ENCODE results near the gene CA5A.
A peak's percentile ranks its signal among the peaks of the same experiment; 100 is the strongest.
"Not testable (repeated sequence)": the region's sequence is repeated elsewhere in the genome, so short reads cannot be mapped to it uniquely, and the experiment has no call there.

Gene CA5A

DNA sequence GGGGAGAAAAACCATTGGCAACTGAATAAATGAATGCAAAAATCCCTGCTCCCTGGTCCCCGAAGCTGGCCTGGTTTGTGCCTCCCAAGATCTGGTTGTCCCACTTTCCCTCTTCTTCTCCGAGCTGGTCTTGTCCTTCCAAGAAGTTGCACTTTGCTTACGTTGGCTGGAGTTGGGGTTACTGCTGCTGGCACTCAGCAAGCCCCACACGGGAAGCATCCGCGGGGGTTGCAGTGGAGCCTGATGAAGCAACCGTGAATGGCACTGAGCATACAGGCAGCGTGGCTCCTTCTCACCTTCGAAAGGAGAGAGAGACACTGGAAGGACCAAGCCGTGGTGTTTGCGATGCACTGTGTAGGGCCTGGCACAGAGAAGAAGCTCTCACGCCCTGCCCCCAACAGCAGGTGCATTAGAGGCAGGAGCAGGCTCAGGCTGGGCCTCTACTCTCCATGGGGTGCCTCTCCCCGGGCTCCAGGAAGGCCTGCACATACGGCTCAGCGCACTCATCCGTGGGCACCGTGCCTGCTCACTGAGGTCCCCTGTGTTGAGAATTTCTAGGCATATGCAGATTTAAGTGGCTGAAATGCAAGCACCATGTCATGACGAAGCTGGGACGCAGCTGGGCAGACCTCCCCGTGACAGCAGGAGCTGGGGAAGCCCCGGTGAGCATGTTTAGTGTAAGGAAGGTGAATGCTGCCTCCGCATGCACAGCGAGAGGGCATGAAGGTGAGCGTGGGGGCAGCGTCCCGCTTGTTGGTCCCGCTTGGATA is 12.1 kb downstream of the CA5A start:
- no peak for DNase-seq (ENCODE audit: low read depth, low spot score)

DNA sequence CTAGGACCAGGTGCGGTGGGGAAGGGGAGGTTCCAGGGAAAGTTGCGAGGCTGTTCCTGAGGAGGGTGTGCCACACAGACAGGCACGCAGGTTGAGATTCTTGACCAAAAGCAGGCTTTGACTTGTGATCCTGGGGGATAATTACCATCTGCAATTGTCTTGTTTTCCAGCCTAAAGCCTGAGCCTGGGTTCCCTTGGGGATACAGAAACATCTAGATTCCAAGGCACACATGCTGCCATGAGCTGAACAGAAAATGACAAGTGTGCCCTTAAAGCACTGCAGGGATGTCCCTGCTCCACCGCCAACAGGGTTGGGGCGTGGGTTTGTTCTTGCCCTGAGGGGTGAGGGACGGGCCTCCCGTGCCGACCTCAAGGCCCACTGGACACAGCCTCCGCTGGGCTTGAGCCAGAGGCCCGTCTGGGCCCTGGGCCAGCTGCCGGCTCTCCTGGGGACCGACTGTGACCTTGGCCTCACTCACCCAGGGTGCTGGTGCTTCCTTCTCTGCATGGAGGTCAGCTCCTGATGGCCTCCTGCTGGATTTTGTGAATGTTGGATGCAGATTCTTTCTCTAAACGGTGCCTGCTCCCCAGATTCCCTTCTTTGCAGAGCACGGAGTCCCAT is 14.0 kb downstream of the CA5A start:
- no peak for DNase-seq (ENCODE audit: low read depth, low spot score)

DNA sequence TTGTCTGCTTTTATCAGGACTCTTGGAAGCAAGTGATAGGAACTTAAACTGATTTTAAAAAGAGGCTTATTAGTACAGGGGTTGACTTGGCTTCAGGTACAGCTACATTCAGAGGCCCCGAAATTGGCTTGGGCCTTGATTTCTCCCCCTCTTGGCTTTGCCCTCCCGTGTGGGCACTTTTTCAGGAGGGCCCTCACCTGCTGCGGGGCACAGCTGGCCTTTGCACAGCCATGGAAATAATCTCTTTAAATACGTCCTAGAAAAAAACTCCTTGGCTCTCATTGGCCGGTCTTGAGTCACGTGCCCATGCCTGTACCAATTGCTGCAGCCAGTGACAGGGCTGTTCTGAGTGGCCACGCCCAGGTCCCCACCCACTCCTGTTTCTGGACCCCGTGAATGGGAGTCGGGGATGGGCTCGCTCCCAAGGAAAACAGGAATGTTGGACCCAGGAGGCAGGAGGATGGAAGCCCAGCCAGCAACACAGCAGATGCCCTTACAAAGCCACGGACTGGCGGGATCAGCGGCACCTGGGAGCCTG is 15.0 kb downstream of the CA5A start:
- DNase-seq (ENCODE audit: low read depth, low spot score): no peak

DNA sequence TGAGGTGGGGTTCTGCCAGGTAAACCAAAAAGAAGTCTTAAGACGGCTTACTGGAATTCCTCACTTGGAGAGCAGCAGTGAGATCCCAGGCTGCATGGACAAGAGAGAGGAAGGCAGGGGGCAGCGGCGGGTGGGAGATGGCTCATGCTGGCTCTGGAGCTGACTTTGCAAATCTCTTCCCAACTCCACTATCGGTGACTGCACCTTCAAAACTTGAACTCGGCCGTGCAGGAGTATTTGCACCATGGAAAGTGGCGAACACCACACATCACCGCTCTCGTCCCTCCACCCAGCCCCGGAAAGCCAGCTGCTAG is 16.7 kb downstream of the CA5A start:
- no peak for DNase-seq (ENCODE audit: low read depth, low spot score)

DNA sequence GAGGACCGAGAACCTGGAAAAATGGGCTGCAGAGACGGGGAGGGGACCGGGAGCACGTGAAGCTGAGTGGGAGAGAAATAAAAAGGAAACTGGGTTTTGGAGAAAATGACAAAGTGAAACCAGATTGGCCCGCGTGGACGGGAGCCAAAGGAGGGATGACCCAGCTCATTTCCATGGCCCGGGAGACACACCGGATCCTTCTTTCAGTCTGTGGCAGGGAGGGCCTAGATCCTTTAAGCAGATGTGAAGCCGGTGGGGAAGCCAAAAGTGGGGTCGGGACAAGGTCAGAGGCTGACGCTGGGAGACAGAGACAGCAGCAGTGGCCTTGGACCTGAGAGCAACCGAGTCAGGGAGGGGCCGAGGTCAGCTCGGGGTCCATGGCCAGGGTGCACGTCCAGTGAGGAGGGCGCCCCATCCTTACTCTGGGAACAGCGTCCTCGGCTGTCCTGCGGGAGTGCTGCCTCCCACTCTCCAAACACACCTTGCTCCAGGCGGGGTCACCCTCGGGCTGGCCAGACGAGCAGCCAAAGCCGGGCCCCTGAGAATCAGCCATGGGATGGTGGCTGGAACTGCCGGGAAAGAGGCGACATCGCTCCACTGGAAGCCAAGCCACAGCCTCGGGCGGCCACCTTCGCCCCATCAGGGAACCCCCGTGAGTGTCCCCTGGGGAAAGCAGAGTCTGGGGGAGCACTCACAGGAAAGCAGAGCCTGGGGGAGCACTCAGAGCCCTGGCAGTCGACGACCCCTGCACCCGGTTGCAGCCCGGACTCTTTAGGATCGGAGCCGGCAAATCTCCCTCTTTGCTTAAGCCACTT is 17.3 kb downstream of the CA5A start:
- no peak for DNase-seq (ENCODE audit: low read depth, low spot score)

DNA sequence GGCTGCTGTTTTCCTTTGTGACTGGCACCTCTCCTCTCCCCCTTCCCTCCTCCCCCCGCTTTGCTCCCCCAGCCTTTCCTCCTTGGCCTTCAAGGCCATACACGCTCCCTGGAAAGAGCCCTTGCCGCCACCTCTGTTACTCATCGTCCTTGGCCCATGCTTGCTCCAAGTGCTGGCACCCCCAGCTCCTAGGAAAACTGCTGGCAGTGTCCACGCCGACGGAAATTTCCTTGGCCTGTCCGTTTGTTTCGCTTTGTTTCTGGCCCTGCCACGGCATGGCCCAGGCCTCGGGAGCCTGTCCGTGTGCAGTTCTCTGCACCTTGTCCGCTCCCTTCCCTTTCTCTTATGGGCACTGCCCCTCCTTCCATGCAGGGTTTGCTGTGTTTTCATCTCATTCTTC is 18.0 kb downstream of the CA5A start:
- DNase-seq (ENCODE audit: low read depth, low spot score): no peak

DNA sequence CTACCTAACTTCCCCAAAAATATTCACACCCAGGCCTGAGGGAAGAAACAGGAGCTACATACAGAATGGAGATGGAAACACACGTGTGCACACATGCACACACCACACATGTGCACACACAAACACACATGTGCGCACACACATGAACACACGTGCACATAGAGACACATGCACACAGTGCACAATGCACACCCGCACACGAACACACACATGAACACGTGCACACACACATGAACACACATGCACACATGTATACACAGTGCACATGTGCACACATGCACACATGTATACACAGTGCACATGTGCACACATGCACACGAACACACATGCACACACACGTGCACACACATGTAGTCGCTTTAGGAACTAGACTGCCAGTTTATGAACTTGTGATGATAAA is 18.8 kb downstream of the CA5A start:
- no peak for DNase-seq (ENCODE audit: low read depth, low spot score)

DNA sequence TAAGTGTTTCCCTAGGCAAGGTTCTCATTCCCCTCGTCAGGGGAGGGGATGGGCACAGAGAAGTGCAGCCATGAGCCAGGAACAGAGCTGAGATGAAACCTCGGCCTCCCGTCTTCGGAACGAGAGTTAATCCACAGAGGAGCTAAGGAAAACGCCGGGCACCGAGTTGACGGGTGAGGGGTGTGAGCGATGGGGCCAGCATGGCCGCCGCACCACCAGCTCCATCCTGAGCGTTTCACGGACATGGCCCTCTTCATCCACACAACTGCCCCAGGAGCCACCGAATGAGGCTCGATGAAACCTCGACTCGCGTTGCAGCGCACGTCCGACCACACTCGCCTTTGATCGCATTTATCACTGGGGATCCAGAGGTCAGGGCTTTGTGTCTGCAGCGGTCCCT is 21.5 kb downstream of the CA5A start:
- no peak for DNase-seq (ENCODE audit: low read depth, low spot score)

DNA sequence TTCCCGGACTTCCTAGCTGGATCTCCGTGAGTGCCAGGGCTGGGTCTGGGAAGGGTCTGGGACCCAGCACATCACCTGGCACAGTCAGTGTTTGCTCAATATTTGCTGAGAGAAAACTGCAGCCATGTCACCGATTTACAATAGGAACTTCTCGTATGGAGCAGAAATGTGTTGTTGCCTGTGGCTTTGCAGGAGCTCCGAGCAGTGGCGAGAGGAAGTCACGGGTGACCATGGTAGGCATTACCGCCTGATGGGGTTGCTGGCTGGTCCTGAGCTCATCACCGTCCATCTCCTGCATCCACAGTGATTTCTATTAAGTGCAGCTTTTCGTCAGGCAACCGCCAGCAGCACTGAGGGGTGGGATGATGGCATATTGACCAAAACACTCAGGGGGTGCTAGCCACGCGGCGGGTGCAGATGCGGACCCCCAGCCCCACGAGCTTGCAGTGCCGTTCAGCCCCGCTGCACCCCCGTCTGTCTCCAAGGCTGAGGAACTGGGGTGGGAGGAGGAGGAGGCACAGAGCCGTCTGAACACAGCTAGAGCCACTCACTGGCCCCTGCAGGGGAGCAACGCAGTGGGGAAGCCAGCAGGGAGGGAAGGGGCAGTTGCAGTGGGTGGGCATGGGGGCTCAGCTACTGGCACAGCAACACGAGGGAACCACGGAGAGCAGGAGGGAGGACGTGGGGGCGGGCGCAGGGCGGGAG is 22.2 kb downstream of the CA5A start:
- not testable (repeated sequence) for DNase-seq (ENCODE audit: low read depth, low spot score)

DNA sequence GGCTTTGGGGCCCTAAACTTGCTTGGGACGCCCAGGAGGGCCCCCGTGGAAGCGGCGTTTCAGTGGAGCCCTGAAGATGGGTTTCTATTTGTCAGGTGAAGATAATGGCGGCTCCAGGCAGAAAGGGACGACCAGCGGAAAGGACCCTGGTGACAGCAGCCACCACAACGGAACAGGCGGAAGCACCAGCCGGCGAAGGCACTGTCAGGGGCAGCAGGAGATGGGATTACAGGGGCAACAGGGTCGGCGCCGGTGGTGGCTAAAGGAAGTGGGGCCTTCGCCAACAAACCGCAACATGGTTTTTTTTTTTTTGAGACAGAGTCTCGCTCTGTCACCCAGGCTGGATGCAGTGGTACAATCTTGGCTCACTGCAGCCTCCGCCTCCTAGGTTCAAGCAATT is 23.6 kb downstream of the CA5A start:
- DNase-seq (ENCODE audit: low read depth, low spot score): not testable (repeated sequence)

DNA sequence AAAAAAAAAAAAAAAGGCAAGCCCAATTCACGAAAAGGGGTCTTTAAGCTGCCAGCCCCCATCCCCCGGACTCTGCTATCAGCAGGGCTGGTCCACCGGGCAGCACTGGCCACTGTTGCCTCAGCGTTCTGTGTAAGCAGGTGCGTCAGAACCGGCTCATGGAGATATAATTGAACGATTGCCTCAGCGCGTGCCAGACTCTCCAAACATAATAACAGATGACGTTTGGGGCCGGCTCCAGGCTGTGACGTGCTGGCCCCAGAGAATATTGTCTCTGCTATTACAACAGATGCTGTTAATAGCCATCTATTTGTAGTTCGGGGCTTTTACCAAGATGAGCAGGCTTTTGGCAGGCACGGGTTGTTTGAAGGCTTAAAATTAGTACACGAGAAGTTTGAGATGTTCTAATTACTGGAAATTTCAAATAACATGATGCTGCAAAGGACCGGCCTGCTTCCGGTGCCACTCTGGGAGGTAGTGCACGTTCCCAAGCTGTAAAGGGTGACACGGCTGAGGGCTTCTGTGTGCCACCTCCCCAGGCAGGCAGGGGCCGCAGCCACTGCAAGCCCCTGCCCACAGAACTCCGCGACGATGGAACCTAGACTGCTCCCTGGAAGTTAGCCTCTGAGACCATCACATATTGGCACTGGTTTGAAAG is 25.1 kb downstream of the CA5A start:
- not testable (repeated sequence) for DNase-seq (ENCODE audit: low read depth, low spot score)

DNA sequence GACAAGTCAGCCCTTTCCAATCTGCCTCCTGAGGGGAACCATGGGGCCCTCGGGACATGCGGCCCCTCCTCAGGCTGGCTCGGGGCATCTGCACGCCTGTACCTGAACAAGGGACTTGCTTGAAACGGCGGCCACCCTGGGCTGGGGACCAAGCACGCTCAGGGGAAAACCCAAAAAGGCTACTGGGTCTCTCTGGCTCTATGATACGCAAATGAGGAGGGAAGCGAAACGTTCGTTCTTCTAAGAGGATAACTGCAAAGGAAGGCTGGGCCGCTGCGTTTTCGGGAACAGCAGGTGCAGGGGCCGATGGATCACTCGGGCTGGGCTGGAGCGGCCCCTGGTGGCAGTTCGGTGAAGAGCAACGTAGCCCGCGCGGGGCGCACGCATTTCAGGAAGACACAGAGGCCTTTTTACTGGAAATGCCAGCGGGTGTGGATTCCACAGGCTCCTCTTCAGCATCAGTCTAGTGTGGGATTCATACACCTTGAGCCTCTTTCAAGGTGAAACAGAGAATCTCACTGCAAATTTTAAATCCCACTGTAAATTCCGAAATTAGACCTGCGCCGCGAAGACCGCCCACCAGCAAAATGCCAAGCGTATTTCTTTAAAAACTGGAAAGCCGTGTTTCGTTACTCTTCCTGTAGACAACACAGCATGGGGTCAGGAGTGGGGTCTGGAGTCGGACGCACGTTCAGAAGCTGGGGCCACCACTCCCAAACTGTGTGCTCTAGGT is 27.0 kb downstream of the CA5A start:
- peak; percentile 28 for DNase-seq (ENCODE audit: low read depth, low spot score)

DNA sequence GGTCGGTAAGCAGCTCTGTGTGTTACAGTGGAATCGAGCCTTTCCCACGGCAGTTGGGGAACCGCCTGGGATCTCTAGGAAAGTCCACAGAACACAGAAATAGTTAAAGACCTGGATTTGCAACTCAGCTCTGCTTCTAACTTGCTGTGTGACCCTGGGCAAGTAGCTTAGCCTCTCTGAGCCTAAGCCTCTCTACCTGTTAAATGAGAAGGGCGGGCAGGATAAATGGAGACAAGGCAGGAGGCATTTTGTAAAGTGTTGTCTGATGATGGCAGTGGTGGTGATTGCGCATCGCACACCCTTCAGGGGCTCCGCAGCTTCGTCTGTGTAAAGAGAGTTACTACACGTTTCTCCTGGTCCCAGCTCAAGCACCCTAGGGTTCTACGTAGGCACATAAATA is 28.2 kb downstream of the CA5A start:
- not testable (repeated sequence) for DNase-seq (ENCODE audit: low read depth, low spot score)

DNA sequence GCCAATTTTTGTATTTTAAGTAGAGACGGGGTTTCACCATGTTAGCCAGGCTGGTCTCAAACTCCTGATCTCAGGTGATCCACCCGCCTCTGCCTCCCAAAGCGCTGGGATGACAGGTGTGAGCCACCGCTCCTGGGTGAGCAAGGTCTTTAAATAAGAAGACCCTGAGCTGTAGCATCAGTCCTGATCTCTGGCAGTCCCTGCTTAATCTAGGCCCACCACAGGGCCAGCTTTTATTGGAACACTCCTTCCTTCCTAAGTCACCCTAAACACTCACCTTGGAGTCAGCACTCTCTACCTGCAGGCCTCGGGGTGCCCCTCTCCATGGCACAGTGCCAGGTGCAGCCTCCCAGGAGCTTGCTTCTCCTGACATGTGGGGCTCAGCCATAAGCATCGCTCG is 30.8 kb downstream of the CA5A start:
- DNase-seq (ENCODE audit: low read depth, low spot score): not testable (repeated sequence)

DNA sequence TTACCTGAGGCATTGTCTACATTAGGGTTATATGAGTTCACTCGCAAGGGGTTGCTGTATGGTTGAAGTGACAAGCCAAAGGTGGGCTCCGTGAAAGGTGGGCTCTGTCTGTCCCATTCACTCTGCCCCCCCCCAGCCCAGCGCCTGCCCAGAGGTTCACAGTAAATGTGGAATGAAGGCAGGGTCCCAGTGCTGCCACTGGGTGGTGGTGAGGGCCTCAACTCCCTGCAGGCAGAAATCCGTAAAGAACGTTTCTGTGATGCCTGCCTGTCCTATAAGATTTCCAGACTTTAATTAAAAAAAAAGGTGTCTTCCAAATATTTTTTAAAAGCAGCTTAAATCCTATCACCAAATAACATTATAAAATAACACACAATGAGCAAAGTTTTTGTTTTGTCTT is 31.4 kb downstream of the CA5A start:
- not testable (repeated sequence) for DNase-seq (ENCODE audit: low read depth, low spot score)

DNA sequence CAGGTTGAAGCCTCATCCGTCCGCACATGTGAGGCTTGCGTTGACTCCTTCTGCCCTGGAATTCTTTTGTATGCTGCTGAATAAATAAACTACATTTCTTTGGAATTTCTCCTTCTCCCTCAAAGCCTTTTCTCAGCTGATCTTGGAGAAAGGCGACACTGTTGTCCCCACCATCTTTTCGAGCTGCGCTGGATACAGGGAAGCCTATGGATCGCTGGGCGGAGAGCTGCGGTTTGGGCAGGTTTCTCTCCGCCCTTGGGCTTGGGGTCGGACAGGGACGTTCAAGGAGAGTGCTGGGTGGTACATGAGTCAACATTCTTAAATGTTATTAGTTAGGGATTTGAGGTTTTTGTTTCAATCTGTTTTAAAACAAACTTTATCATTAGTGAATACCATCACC is 35.8 kb downstream of the CA5A start:
- not testable (repeated sequence) for DNase-seq (ENCODE audit: low read depth, low spot score)

DNA sequence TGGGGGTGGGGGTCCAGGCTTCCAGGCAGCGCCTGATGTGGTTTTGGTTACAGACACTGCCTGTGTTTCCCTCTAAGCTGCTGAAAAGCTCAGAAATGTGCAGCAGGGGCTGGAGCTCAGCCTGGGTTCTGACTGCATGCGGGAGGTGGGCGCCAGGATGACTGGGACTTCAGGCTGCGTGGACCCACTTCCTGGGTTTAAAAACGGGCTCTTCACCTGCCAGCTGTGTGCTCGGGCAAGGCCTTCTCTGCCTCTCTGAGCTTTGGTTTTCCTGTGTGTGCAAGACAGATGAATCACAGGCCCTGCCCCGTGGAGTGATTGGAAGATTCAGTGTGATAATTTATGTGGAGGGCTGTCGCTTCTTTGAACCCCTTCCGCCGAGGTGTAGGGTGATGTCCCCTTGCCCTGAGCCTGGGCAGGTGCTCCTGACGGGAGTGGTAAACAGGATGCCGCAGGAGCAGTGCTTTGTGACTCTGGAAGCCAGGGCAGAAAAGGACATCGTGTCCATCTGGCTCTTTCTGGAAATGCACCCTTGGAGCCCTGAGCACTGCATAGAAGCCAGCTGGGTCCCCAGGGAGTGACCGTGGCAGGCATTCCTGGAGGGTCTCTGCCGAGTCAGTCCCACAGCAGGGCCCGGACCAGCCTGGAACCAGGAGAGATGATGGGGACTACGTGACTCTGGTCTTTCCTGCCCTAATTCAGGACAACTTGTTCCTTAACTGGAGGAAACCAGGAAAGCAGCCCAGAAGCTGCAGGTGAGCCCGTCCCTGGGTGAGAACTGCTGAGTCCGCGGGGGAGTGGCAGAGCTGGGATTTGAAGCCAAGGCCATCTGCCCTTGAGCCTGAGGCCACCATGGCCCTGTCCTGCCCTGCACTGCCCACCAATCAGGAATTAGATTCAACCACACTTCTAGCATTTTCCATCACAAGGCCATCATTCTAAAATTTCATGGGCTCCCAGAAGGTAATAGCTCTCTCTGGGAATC is 38.5 kb downstream of the CA5A start:
- no peak for DNase-seq (ENCODE audit: low read depth, low spot score)

DNA sequence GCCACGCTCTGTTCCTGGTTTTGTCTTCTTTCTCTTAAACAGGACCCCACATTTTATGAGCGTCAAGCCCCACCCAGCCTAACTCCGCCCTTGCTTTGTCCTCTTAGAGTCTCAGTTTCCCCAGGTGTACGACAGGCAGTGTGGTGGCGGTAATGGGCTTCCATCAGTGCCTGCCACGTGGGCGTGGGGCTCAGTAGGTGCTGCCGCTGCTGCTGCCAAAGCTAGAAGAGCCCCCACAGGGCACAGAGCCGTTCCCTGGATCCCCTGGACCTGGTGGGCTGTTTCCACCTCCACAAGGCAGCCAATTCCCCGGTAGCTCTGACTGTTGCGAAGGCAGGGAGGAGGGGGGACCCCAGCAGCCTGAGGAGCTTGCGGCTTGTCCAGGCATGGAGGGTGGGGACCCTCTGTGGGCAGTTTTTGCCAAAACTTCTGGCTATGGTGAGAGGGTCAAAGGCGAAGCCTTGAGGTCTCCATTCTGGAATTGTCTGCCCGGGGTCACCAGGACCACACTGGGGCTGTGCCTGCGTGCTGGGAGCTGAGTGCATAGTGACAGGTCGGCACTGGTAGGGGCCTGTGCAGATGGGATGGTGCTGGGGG is 39.3 kb downstream of the CA5A start:
- not testable (repeated sequence) for DNase-seq (ENCODE audit: low read depth, low spot score)

All from iPS DF 19.7 (cell line).